ENCODE results near the gene BACE2. TPM values are rescaled to one million over a fixed set of nuclear protein-coding genes. Genes with fewer than 3 reads are reported as not detected.

Gene BACE2
- total RNA-seq, 2 experiments from 2014 or later, result 0.79 to 2.4 TPM

DNA sequence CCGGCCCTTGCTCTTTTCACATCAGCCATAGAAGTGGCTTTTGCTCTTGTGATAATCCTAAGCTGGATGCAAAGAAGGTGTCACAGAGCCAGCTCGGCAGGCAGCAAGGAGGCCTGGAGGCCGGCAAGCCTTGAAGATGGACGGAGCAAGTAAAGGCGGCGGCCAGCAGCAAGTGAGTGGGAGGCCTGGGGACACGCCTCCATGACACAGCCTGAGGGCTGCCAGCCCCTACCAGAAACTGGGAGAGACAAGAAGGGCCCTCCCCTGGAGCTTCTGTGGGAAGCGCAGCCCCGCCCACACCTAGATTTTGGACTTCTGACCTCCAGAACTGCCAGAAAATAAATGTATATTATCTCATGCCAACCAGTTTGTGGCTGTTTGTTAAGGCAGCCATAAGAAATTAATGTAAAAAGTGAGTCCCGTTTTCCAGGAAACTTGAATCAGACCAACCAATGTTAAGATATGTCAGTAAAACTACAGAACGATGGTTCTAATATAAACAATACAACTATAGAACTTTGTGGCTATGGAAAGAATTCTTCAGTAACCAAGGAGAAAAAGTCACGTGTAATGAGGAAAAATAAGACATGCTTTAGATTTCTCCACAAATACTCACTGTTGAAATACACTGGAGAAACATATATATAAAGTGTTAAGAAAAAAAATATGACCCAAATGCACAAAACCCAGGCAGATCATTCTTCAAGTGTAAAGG is 49.9 kb downstream of the BACE2 start:
- H3K9me3 Mint-ChIP-seq (ENCODE audit: low read depth), result no peaks in the 10 kb centered on the region
- no peaks in the 10 kb centered on the region for H3K4me1 Mint-ChIP-seq
- ATAC-seq (no peak), DNase-seq (no peak)
- H3K27me3 Mint-ChIP-seq, result peaks cover 15% of the 10 kb centered on the region
- no peaks in the 10 kb centered on the region for H3K36me3 Mint-ChIP-seq
- CTCF ChIA-PET, result no interaction called here
- no peak overlapping the region for H3K4me3 Mint-ChIP-seq
- H3K27ac Mint-ChIP-seq, result no peak overlapping the region

DNA sequence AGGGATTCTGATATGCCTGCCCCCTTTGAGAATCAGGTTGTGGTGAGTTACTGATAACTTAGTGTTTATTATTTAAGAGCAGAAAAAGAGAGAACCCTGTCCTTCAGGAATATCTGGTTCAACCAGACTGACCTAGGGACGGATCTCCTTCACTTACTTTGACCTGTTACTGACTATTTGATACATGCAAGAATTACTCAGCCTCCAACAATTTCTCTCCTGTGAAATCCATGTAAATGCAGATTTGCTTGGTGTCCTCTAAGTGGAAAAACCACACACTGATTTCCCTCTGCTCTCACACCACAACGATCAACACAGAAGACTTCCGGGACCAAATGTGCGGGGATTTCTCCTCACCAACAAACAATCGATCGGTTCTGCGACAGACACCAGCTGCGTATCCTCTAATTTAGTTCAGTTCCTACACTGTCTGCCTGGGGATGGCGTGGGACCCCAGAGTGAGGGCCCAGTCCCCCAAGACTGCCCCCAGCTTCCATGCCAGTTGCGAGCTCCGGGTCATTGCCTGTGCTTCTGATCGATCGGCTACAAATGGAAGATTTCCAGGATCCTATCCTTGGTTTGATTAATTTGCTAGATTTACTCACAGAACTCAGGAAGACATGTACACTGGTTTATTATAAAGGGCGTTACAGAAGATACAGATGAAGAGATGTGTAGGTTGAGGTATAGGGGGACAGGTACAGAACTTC is 51.7 kb downstream of the BACE2 start:
- H3K27ac Mint-ChIP-seq, result no peak overlapping the region
- CTCF ChIA-PET, result no interaction called here

DNA sequence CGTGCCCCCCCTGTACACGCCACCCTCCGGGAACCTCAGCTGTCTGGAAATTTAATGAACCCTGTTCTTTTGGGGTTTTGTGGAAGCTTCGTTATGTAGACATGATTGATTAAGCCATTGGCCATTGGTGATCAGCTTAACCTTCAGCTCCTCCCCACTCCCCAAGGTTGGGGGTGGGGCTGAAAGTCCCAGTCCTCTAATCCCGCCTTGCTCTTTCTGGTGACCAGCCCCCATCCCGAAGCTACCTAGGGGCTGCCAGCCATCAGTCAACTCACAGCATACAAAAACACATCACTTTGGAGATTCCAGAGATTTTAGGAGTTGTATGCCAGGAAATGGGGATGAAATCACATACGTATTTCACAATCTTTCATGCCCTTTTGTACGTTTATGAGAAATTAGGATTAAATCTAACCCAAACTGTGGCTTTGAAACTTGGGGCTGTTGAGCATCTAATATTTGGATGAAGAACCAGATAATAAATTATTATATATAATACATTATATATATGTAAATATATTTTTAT is 52.3 kb downstream of the BACE2 start:
- H3K4me3 Mint-ChIP-seq, result no peak overlapping the region
- no peak for DNase-seq
- H3K36me3 Mint-ChIP-seq, result no peaks in the 10 kb centered on the region
- H3K9me3 Mint-ChIP-seq (ENCODE audit: low read depth), result no peaks in the 10 kb centered on the region
- ATAC-seq, result no peak
- CTCF ChIA-PET, result no interaction called here
- H3K4me1 Mint-ChIP-seq, result no peaks in the 10 kb centered on the region
- peaks cover 15% of the 10 kb centered on the region for H3K27me3 Mint-ChIP-seq
- no peak overlapping the region for H3K27ac Mint-ChIP-seq

More for the DNA sequence above, 51.7 kb downstream of the BACE2 start:
- no peaks in the 10 kb centered on the region for H3K36me3 Mint-ChIP-seq
- no peaks in the 10 kb centered on the region for H3K4me1 Mint-ChIP-seq
- DNase-seq (no peak), ATAC-seq (no peak)
- peaks cover 15% of the 10 kb centered on the region for H3K27me3 Mint-ChIP-seq
- H3K4me3 Mint-ChIP-seq, result no peak overlapping the region
- H3K9me3 Mint-ChIP-seq (ENCODE audit: low read depth), result no peaks in the 10 kb centered on the region

DNA sequence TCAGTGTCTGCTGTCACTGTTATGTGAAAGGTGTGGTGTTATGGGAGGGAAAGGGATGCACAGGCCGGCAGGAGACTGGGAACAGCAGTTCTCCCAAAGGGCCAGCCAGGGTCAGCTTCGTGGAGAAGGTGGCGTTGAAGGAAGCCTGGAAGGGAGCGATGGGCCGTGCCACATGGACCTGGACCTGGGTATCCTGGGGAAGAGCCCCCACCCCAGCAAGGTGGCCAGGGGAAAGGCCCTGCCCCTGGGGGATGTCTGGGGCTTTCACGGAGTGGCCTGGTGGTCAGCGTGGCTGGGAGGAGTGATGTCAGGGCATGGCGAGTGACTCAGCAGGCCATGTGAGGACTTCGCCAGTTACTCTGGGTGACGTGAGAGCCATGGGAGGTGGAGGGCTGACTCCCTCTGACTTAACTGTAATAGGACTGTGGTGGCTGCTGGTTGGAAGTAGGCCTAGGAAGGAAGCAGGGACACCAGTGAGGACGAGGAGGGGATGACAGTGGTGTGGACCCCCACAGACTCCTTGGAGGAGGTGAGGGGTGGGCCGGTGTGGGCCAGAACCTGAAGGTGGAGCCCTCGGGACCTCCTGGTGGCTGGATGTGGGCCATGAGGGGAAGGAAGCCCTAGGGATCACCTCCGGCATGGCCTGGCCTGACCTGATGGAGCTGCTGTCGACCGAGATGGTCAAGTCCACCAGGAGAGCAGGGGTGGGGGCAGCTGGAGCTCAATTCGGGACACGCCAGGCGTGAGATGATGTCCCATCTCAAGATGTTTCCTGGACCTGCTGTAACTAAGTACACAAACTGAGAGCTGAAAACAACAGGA is 54.5 kb downstream of the BACE2 start:
- ATAC-seq, result no peak
- CTCF ChIA-PET, result no interaction called here
- DNase-seq, result no peak
- H3K27ac Mint-ChIP-seq, result no peak overlapping the region
- H3K9me3 Mint-ChIP-seq (ENCODE audit: low read depth), result no peaks in the 10 kb centered on the region
- no peak overlapping the region for H3K4me3 Mint-ChIP-seq
- peaks cover 5% of the 10 kb centered on the region for H3K27me3 Mint-ChIP-seq
- no peaks in the 10 kb centered on the region for H3K36me3 Mint-ChIP-seq
- no peaks in the 10 kb centered on the region for H3K4me1 Mint-ChIP-seq

DNA sequence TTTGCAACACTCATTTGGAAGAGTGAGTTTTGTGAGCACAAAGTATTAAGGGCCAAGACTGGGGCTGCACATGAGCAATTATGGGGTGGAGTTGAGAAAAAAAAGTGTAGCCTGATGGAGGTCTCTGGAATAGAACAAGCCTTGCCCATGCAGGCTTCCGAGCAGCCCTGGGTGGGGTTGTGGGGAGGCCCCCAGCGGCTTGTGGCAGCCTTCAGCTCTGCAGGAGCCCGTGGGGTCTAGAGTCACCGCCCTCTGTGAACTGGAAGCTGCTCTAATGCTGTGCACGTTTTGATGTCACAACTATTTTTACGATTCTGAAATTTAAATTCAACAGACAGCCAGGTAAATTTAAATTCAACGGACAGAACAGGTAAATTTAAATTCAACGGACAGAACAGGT is 58.9 kb downstream of the BACE2 start:
- H3K4me1 Mint-ChIP-seq, result no peaks in the 10 kb centered on the region
- no peak overlapping the region for H3K4me3 Mint-ChIP-seq
- no peaks in the 10 kb centered on the region for H3K9me3 Mint-ChIP-seq (ENCODE audit: low read depth)

DNA sequence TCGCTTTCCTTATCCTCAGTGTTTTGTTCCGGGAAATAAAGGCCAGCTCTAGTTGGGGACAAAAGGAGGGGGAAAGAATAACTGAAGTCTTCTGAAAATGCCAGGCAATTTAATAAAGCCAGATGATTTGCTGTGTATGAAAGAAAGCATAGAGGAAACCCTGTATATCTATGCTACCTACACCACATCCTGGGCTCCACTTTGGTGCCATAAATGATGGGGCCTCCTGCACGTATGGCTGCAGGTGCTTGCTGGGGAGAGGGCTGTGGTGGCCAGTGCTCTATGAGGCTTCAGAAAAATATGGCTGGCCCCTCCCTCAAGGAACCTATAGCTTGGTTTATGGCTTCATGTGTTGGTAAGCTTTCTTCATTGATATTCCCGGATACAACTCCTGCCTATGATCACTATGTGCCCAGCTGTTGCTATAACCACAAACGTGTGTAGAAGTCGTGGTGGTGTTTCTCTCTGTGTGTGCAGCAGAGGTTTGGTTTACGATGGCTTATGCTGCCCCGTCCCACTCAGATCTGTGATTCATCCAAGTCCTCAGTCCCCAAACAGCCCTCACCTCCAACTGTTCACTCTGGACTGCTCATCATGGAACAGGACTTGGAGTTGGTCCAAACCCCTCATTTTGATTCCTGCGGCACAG is 59.5 kb downstream of the BACE2 start:
- H3K4me3 Mint-ChIP-seq, result no peak overlapping the region
- H3K9me3 Mint-ChIP-seq (ENCODE audit: low read depth), result no peaks in the 10 kb centered on the region
- peaks cover 7% of the 10 kb centered on the region for H3K27me3 Mint-ChIP-seq
- H3K4me1 Mint-ChIP-seq, result no peaks in the 10 kb centered on the region
- DNase-seq (no peak), ATAC-seq (no peak)
- no peaks in the 10 kb centered on the region for H3K36me3 Mint-ChIP-seq
- CTCF ChIA-PET, result interaction anchor here (1.9 kb wide), 1 partner anchor 11 kb away, joined by 4 read pairs; no protein-coding TSS in a partner anchor
- H3K27ac Mint-ChIP-seq, result no peak overlapping the region

More for the DNA sequence above, 58.9 kb downstream of the BACE2 start:
- no peaks in the 10 kb centered on the region for H3K36me3 Mint-ChIP-seq
- ATAC-seq (no peak), DNase-seq (no peak)
- CTCF ChIA-PET, result interaction anchor here (1.9 kb wide), 1 partner anchor 10 kb away, joined by 4 read pairs; no protein-coding TSS in a partner anchor
- H3K27ac Mint-ChIP-seq, result no peak overlapping the region
- H3K27me3 Mint-ChIP-seq, result peaks cover 7% of the 10 kb centered on the region

DNA sequence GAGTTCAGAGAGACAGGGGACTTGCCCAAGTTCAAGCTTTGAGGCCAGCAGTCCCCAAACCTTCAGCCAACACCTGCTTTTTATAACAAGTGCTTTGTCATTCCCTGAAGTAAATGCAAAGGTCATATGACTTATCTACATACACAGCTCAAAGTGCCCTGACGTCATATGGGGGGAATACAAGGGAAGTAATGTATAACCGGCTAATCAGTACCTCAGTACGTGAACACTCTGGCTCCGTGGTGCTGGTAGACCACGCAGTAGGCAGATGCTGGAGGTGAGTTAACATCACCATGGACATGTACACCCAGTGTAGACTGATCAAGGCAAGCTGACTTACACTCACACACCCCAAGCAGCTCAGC is 60.0 kb downstream of the BACE2 start:
- no peaks in the 10 kb centered on the region for H3K4me1 Mint-ChIP-seq
- no peak for ATAC-seq
- H3K27ac Mint-ChIP-seq, result no peak overlapping the region
- H3K4me3 Mint-ChIP-seq, result no peak overlapping the region
- H3K9me3 Mint-ChIP-seq (ENCODE audit: low read depth), result no peaks in the 10 kb centered on the region
- no peak for DNase-seq
- H3K36me3 Mint-ChIP-seq, result no peaks in the 10 kb centered on the region
- CTCF ChIA-PET, result no interaction called here
- peaks cover 8% of the 10 kb centered on the region for H3K27me3 Mint-ChIP-seq

DNA sequence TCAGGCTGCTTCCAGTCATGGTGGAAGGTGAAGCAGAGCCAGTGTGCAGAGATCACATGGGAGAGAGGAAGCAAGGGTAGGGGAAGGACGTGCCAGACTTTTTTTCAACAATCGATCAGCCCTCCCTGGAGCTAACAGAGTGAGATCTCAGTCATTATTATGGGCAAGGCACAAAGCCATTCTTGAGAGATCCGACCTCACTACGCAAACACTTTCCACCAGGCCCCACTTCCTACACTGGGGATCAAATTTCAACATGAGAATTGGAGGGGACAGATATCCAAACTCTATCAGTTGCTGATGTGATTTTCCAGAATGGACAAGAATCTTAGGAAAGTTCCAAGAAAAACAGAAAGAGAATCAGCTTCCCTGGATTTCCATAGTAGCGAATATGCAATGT is 60.5 kb downstream of the BACE2 start:
- Mint-ChIP-seq H3K4me3 (no peak overlapping the region), H3K9me3 (ENCODE audit: low read depth) (no peaks in the 10 kb centered on the region), H3K36me3 (no peaks in the 10 kb centered on the region), H3K27ac (no peak overlapping the region), H3K27me3 (peaks cover 8% of the 10 kb centered on the region), H3K4me1 (no peaks in the 10 kb centered on the region)
- no peak for DNase-seq
- no peak for ATAC-seq
- CTCF ChIA-PET, result no interaction called here

DNA sequence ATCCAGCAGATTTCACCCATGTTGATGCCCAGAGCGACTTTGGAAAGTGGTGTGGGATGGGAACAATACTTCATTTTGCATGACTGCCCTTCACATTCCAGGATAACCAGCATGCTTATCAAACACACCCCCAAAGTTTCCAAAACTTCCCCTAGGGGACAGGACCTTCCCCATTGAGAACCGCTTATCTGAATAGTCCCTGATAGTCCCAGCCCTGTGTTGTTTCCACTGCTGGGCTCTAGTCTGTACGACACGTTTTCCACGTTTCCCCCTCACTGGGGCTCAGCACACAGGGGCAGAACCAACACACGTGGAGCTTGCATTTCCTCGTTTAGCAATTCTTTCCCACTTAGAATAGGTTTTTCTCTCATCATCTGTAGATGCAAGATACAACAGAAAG is 61.0 kb downstream of the BACE2 start:
- no peak overlapping the region for H3K27ac Mint-ChIP-seq
- no peak for ATAC-seq
- DNase-seq, result no peak
- no peaks in the 10 kb centered on the region for H3K4me1 Mint-ChIP-seq
- H3K9me3 Mint-ChIP-seq (ENCODE audit: low read depth), result no peaks in the 10 kb centered on the region
- H3K36me3 Mint-ChIP-seq, result no peaks in the 10 kb centered on the region
- CTCF ChIA-PET, result no interaction called here
- H3K27me3 Mint-ChIP-seq, result peaks cover 8% of the 10 kb centered on the region
- no peak overlapping the region for H3K4me3 Mint-ChIP-seq

DNA sequence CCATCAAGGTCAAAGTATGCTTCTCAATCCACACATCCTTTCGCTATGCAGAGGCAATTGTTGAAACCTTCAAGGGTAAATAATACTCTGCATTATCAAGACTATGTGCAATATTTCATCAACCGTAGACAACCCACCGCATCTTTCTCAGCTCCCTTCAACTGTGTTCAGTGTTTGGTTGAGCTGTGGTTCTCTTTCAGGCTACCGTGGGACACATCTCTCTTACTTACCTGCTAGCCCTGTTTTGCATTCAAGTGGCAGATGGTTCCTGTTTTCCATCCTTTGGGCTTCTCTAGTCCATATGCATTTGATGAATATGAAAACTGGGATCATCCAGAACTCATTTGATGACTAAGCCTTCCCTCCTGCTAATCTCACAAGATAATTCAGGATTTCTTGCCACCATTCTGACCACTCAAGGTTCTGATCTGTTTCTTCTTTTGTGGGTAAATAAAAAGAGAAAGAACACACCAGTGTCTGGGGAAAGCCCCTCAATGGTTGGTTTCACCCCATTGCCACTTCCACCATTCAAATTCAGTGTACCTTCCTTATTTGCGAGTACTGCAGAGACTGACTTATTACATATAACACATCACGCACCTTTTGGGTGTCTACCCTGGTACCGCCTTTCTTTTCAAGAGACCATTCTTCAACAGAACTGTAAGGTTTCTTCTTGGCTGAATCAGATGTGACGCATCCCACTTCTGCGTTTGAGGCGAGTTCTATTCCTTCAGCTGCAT is 61.7 kb downstream of the BACE2 start:
- ATAC-seq, result no peak
- no peaks in the 10 kb centered on the region for H3K36me3 Mint-ChIP-seq
- no peak overlapping the region for H3K27ac Mint-ChIP-seq
- DNase-seq, result no peak
- H3K27me3 Mint-ChIP-seq, result peaks cover 8% of the 10 kb centered on the region
- no peak overlapping the region for H3K4me3 Mint-ChIP-seq
- H3K4me1 Mint-ChIP-seq, result no peaks in the 10 kb centered on the region
- H3K9me3 Mint-ChIP-seq (ENCODE audit: low read depth), result no peaks in the 10 kb centered on the region
- CTCF ChIA-PET, result no interaction called here

DNA sequence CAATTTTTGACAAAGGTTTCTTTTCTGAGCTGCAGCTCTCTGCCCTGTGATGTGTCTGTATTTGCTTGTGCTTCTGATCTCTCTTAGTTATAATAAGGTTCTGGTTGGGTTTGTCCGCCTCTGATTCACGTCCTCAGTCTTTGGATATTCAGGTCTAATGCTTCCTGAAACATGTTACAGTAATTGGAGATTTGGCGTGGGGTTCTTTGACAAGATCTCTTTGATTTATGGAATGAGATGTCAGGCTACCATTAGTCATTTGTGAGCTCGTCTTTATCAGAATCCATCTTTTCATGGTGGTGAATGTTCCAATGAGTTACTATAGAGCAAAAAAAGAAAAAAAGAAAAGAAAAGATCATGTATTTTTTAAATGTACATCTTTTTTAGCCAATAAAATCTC is 62.5 kb downstream of the BACE2 start:
- no peak overlapping the region for H3K27ac Mint-ChIP-seq
- H3K4me1 Mint-ChIP-seq, result no peaks in the 10 kb centered on the region
- H3K9me3 Mint-ChIP-seq (ENCODE audit: low read depth), result no peaks in the 10 kb centered on the region
- H3K4me3 Mint-ChIP-seq, result no peak overlapping the region
- H3K36me3 Mint-ChIP-seq, result no peaks in the 10 kb centered on the region
- DNase-seq (no peak), ATAC-seq (no peak)
- CTCF ChIA-PET, result no interaction called here
- peaks cover 8% of the 10 kb centered on the region for H3K27me3 Mint-ChIP-seq

DNA sequence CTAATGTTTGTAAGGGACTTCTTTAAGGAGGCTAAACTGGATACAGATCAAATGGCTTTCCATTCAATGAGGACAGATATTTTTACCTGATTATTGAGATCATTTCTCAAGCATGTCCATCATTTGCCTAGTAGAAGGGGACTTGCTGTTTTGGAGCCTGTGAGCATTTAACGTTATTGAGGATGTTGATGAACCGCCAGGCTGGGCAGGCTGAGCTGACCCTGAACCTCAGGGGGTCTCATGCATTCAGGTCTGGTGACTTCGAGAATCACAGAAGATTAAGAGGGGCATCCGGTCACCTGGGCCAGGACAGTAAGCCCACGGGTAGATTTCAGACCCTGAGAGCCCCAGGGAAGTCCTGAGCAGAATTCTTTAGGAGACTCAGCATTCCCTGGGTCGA is 63.1 kb downstream of the BACE2 start:
- Mint-ChIP-seq H3K9me3 (ENCODE audit: low read depth) (no peaks in the 10 kb centered on the region), H3K4me1 (no peaks in the 10 kb centered on the region), H3K27ac (no peak overlapping the region), H3K27me3 (peaks cover 8% of the 10 kb centered on the region), H3K4me3 (no peak overlapping the region), H3K36me3 (no peaks in the 10 kb centered on the region)
- no peak for DNase-seq
- CTCF ChIA-PET, result no interaction called here
- ATAC-seq, result no peak

DNA sequence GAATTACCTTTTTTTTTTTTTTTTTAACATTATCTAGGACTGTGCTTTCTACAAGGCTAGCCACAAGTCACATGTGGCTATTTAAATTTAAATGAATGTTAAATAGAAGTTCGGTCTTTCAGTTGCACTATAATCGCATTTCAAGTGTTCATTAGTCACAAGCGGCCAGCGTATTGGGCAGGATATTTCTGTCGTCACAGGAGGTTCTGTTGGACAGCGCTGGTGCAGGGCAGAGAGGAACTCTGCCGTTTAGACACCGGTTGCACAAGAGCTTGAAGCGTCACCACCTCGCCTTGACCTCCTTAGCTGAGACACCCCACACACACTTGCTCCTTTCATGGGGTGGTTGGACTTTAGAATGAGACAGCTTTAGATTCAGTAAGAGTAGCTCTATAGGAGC is 64.1 kb downstream of the BACE2 start:
- H3K4me1 Mint-ChIP-seq, result no peaks in the 10 kb centered on the region
- ATAC-seq, result no peak

More for the DNA sequence above, 64.1 kb downstream of the BACE2 start:
- no peaks in the 10 kb centered on the region for H3K9me3 Mint-ChIP-seq (ENCODE audit: low read depth)
- CTCF ChIA-PET, result no interaction called here
- H3K27ac Mint-ChIP-seq, result no peak overlapping the region
- DNase-seq, result no peak
- no peaks in the 10 kb centered on the region for H3K36me3 Mint-ChIP-seq
- peaks cover 8% of the 10 kb centered on the region for H3K27me3 Mint-ChIP-seq
- H3K4me3 Mint-ChIP-seq, result no peak overlapping the region

Data from activated CD8-positive, alpha-beta memory T cell treated with anti-CD3 and anti-CD28 coated beads, Interleukin-2, amount 10 ng/mL, durations not matched to agents 7 days and 5 days (primary cell).